ENCODE results near the gene PSMD13.

Gene PSMD13

DNA sequence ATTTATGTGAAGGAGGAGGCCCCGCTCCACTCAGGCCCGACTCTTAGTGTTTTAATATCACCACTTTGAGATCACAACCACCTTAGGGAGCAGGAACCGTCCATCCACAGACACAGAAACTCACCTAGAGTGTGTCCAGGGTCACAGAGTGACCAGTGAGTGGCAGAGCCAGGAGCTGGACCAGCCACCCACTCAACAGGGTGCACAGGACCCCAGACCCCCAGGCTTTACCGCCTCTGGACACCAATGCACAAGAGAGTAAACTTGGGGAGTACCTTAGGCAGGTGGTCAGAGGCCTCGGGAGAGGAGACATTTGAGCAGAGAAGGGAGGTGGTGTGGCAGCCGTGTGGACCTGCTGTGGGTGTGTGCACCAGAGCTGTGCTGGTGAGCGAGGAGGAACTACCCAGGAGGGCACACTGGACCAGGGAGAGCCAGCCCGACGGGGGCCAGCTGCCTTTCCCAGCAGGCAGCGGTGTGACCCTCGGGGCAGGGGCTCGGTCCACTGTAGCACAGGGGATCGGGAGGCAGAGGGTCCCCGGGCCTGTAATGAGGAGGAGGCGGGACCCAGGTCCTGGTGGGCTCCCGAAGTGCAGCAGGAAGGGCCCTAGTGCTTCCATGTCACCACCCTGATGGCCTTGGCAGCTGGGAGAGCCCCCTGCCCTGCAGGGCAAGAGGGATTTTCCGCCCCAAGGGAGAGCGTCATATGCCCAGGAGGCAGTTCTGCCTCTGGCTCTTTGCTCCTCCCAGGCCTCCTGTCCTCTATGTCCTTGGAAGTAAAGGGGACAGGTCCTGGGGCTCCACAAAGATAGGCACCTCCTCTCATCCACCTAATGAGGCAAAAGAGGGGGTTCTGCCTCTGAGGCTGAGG, 33.9 kb downstream of the PSMD13 start:
- DNase-seq (ENCODE audit: low read depth in 2 of 2, low spot score in 1 of 2) = no peak

DNA sequence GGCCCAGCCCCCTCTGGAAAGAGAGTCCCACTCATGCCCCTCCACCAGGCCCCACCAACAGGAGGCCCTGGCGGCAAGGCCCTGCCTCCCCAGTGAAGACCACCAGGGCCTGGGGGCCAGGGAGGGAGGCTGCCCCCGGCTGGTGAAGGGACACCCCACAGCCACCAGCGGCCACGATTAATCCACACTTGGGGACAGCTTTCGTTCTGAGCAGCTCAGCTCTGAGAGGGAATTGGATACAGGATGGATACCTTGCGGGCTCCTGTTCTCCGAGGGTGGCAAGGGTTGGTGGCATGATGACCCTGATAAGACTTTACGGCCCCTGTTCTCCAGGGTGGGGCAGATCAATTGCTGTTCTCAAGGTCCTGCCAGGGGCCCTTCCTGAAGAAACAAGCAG, 34.5 kb downstream of the PSMD13 start:
- DNase-seq (ENCODE audit: low read depth in 2 of 2, low spot score in 1 of 2) = no peak

DNA sequence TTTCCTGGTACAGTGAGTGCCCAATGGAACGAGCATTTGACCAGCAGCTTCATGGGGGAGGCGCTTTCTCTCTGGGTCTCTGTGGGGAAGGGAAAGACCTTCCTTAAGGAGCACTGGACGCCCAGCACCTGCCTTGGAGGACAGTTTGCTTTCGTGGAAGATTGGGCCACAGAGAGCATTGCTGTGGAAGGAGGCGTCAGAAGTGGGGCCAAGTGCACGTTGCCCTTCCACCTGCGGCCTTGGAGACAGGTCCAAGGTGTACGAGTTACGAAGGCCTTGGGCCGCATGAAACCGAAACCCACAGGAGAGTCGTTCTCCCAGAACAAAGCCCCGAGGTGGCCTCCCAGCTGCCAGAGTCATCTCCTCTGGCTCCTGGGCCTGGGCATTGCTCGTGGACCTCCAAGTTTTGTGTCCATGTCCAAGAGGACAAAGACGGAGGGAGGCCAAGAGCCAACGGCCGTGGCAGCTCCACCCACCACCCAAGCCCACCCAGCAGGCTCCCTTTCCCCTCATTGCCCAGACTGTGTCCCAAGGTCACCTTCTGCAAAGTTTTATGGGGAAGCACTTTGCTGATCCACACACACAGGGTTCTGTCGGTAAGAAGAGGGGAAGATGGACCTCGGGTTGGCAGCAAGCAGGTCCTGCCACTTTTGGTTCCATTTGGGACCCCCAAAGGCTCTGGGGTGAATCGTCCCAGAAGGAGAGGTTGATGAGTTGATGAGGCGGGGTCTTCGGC, 35.6 kb downstream of the PSMD13 start:
- DNase-seq (ENCODE audit: low read depth in 2 of 2, low spot score in 1 of 2) = no peak

DNA sequence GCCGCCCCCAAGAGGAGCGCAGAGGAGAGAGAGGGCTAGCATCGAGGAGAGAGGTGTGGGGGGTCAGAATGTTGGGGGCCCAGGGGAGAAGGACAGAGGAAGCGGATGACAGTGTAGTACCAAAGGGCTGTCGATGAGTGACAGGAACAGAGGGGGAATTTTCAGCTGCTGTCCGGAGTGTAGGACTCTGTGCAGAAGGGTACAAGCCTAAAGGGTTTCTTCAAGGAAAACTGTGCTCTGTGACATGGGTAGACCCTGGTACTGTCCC, 36.1 kb downstream of the PSMD13 start:
- no peak for DNase-seq (ENCODE audit: low read depth in 2 of 2, low spot score in 1 of 2)

GRCh38 chr11:276219-276618, 39.4 kb downstream of the PSMD13 start:
- DNase-seq (ENCODE audit: low read depth in 2 of 2, low spot score in 1 of 2) = no peak

GRCh38 chr11:278001-278951, 41.5 kb downstream of the PSMD13 start, which contains the start of gene NLRP6:
Gene NLRP6 (plus strand): TSS chr11:278407. CDS start chr11:278570, 163 bp downstream.
- no peak for DNase-seq (ENCODE audit: low read depth in 2 of 2, low spot score in 1 of 2)

- DNase-seq (ENCODE audit: low read depth in 2 of 2, low spot score in 1 of 2) = no peak
Observed at GRCh38 chr11:279040-279965, 42.5 kb downstream of the PSMD13 start.

- no peak for DNase-seq (ENCODE audit: low read depth in 2 of 2, low spot score in 1 of 2)
Observed at GRCh38 chr11:279966-280705, 43.4 kb downstream of the PSMD13 start.

DNA sequence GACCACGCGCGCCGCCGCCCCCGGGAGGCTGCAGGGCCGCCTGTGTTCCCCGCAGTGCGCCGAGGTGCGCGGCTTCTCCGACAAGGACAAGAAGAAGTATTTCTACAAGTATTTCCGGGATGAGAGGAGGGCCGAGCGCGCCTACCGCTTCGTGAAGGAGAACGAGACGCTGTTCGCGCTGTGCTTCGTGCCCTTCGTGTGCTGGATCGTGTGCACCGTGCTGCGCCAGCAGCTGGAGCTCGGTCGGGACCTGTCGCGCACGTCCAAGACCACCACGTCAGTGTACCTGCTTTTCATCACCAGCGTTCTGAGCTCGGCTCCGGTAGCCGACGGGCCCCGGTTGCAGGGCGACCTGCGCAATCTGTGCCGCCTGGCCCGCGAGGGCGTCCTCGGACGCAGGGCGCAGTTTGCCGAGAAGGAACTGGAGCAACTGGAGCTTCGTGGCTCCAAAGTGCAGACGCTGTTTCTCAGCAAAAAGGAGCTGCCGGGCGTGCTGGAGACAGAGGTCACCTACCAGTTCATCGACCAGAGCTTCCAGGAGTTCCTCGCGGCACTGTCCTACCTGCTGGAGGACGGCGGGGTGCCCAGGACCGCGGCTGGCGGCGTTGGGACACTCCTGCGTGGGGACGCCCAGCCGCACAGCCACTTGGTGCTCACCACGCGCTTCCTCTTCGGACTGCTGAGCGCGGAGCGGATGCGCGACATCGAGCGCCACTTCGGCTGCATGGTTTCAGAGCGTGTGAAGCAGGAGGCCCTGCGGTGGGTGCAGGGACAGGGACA, 44.1 kb downstream of the PSMD13 start:
- DNase-seq (ENCODE audit: low read depth in 2 of 2, low spot score in 1 of 2) = no peak

DNA sequence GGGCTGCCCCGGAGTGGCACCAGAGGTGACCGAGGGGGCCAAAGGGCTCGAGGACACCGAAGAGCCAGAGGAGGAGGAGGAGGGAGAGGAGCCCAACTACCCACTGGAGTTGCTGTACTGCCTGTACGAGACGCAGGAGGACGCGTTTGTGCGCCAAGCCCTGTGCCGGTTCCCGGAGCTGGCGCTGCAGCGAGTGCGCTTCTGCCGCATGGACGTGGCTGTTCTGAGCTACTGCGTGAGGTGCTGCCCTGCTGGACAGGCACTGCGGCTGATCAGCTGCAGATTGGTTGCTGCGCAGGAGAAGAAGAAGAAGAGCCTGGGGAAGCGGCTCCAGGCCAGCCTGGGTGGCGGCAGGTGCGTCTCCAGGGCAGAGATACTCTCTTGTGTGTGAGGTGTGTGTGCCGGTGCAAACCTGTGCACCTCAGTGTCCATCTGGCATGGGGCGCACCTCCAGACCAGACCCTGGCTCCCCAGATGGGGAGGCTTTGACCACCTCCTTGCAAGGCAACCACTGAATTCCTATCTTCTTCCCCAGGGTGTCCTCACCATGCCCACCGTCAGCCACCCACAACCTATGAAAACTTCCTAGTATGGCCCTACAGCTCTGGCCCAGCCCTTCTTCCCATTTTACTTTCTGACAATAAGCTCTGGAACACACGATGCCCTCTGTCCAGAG, 44.8 kb downstream of the PSMD13 start:
- DNase-seq (ENCODE audit: low read depth in 2 of 2, low spot score in 1 of 2) = no peak

DNA sequence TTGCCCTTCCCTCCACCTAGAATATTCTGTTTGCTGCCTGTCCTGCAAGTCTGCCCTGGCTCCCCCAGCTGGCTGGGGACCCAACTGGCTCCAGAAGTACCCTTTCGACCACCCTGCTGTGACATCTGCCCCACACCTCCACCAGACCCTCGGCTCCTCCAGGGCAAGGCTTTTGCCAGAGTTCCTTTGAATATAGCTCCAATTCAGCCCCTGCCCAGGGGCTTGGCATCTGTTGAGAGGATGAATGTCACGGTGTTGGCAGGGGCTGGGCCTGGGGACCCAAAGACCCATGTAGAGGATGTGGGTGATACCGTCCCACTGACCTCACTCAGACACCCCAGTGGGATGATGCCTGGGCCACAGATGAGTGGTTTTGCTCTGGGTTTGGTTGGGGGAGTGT, 45.4 kb downstream of the PSMD13 start:
- no peak for DNase-seq (ENCODE audit: low read depth in 2 of 2, low spot score in 1 of 2)

DNA sequence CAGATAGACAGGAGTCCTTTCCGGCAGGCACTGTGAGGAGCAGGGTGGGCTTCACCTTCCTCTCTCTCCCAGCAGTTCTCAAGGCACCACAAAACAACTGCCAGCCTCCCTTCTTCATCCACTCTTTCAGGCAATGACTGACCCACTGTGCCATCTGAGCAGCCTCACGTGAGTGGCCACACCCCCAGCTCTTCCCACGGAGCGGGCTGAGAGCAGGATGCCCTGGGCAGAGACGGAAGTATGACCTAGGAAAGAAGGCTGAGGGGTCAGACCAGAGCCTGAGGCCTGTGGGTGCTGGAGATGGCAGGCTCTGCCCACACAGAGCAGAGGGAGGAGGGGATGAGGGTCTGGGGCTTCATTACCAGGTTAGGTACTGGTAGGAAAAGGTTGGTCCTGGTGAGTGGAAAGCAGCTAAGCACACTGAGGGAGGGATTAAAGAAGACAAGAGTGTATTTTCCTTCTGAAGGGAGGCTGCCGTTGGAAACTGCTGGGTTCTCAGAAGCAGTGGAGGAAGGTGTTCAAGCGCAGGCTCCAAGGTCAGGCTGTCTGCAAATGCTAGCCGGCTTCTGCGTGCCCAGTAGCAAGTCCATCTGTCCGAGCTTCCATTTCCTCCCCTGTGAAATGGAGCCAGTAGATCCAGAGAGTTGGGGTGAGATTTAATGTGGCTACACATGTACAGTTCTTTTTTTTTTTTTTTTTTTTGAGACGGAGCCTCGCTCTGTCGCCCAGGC, 46.0 kb downstream of the PSMD13 start:
- DNase-seq (ENCODE audit: low read depth in 2 of 2, low spot score in 1 of 2) = no peak

- DNase-seq (ENCODE audit: low read depth in 2 of 2, low spot score in 1 of 2) = no peak
Observed at GRCh38 chr11:283405-284104, 46.8 kb downstream of the PSMD13 start.

DNA sequence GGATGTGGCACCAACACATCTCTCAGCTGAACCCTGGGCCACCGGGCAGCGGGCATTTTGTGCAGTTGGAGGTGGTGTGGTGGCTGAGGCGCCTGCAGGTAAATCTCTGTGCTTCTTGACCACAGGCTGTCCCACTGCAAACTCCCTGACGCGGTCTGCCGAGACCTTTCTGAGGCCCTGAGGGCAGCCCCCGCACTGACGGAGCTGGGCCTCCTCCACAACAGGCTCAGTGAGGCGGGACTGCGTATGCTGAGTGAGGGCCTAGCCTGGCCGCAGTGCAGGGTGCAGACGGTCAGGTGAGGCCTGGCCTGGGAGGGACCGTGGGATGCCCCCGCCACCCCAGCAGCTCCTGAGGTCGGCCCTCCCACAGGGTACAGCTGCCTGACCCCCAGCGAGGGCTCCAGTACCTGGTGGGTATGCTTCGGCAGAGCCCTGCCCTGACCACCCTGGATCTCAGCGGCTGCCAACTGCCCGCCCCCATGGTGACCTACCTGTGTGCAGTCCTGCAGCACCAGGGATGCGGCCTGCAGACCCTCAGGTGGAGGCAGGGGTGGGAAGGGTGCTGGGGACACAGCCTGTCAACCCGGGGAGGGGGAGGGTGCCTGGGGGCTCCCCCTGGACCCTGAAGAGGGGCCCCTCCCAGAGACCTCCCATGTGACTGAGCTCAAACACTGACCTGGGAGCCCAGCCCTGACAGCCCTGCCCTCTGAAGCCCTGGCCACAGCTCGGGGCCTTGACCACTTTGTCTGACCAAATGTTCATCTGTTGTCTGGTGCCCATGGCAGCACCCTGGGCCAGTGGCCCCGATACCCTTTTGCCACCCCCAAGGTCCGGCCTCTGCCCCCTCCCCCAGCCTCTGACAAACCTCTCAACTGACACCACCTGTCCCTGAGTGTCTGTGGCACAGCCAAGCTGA, 47.6 kb downstream of the PSMD13 start:
- DNase-seq (ENCODE audit: low read depth in 2 of 2, low spot score in 1 of 2) = no peak

DNA sequence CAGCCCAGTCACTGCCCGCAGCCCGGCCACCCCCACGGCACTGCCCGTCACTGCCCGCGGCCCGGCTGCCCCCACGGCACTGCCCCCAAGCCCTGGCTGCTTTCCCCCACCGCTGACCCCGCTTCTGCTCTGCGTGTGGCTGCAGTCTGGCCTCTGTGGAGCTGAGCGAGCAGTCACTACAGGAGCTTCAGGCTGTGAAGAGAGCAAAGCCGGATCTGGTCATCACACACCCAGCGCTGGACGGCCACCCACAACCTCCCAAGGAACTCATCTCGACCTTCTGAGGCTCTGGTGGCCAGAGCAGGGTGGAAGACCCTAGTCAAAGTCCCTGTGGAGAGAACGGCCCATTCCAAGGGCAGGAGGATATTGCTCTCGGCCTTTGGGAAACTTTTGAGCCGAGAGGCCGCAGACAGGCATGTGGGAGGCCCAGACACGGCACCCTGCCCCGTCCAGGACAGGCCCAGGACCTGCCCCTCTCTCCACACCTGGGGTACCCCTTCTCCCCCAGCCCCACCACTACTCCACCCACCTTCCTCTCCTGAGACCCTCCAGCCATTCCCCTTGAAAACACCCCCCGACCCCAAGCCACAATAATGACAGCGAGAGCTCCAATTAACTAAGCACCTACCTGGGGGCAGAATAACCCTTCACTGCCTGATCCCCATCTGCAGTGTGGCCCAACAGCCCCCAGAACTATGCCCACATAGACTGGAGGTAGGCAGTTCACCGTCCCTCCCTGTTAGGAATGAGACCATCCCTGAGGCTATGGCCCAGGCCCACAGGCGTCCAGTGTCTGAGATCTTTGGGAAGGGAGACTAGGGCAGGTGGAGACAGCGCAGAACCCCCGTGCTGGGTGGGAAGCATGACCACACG, 48.5 kb downstream of the PSMD13 start:
- DNase-seq (ENCODE audit: low read depth in 2 of 2, low spot score in 1 of 2) = no peak

Measured in stimulated activated CD8-positive, alpha-beta memory T cell treated with anti-CD3 and anti-CD28 coated beads, Interleukin-4, amount 100 ng/mL, for 4 hours (primary cell).